WTC11 (cell line): ENCODE data around the gene AVEN.

Source experiments
- CTCF ChIP-seq: fragments of 200-600 bp; IDR thresholded peaks from 2 replicates; pipeline ENCODE4 v1.8.0; 2022; ENCODE audit warnings: antibody characterized with exemption
- E2F5 ChIP-seq: sonication (generic); formaldehyde crosslinking; IDR thresholded peaks from 2 replicates; pipeline ENCODE4 v1.8.1; 2022; ENCODE audit warnings: mild to moderate bottlenecking, moderate library complexity, missing genetic modification reagents
- ETV6 ChIP-seq: sonication (generic); formaldehyde crosslinking; IDR thresholded peaks from 2 replicates; pipeline ENCODE4 v1.8.1; 2022; ENCODE audit warnings: mild to moderate bottlenecking, missing genetic modification reagents
- JUN ChIP-seq: sonication (generic); formaldehyde crosslinking; IDR thresholded peaks from 2 replicates; pipeline ENCODE4 v1.8.0; 2023; ENCODE audit warnings: mild to moderate bottlenecking, missing genetic modification reagents
- SP1 ChIP-seq: sonication (generic); formaldehyde crosslinking; conservative IDR thresholded peaks from 2 replicates; pipeline ENCODE4 v1.8.1; 2022; ENCODE audit warnings: missing genetic modification reagents
- USF2 ChIP-seq: sonication (generic); formaldehyde crosslinking; IDR thresholded peaks from 2 replicates; pipeline ENCODE4 v1.8.1; 2023; ENCODE audit warnings: mild to moderate bottlenecking, missing genetic modification reagents, moderate library complexity
- ZNF416 ChIP-seq: fragments of 250-450 bp; sonication (Bioruptor Pico); IDR thresholded peaks from 2 replicates; pipeline ENCODE4 v1.9.0; 2021; ENCODE audit warnings: mild to moderate bottlenecking, inconsistent platforms

GRCh38 chr15:33908406-33908805, 130.6 kb downstream of the AVEN start:
- TF ChIP-seq ETV6 (CRISPR knock-in tag) (no peak), CTCF (no peak), SP1 (no peak), JUN (CRISPR knock-in tag) (no peak), ZNF416 (no peak), E2F5 (CRISPR knock-in tag) (no peak), USF2 (CRISPR knock-in tag) (no peak)
